Lower lobe of right lung (tissue), 2 donors: ENCODE results near the gene MEIS1. TPM values are rescaled to one million over a fixed set of nuclear protein-coding genes. Genes with fewer than 3 reads are reported as not detected.

Experiments
- ATAC-seq, 2 donors: fragments of 200-7000 bp; cut with Tn5 transposase; one replicate each; pipeline ENCODE4 v1.9.1; 2020 to 2022; ENCODE audit warnings: mild to moderate bottlenecking in 2 of 2, moderate library complexity in 2 of 2
- DNase-seq: peaks from one replicate; pipeline ENCODE4 v3.0.0-alpha.2; 2020
- H3K27ac ChIP-seq: fragments of 200-600 bp; one replicate; pipeline ENCODE4 v1.8.0; 2022
- H3K27me3 ChIP-seq: fragments of 200-600 bp; one replicate; pipeline ENCODE4 v1.8.0; 2022; ENCODE audit warnings: low read depth
- H3K36me3 ChIP-seq: fragments of 200-600 bp; one replicate; pipeline ENCODE4 v1.8.0; 2022; ENCODE audit warnings: mild to moderate bottlenecking
- H3K4me1 ChIP-seq: fragments of 200-600 bp; one replicate; pipeline ENCODE4 v1.8.0; 2022
- H3K4me3 ChIP-seq: fragments of 200-600 bp; one replicate; pipeline ENCODE4 v1.8.0; 2022; ENCODE audit warnings: mild to moderate bottlenecking
- H3K9me3 ChIP-seq: fragments of 200-600 bp; one replicate; pipeline ENCODE4 v1.8.0; 2022
- CTCF ChIP-seq: fragments of 200-600 bp; IDR thresholded peaks from one replicate; pipeline ENCODE4 v1.8.0; 2022; ENCODE audit warnings: antibody characterized with exemption, mild to moderate bottlenecking
- intact Hi-C: fragments of 100-400 bp; cut with DNase I; formaldehyde crosslinking; loops from one replicate; pipeline ENCODE4 v1.11.0; 2022
- total RNA-seq: library from RNA; stranded (reverse); fragmentation: NEBNext Ultra II Directional; extraction: Animal tissue kit (Norgen Biotek cat#: 25700); gene quantifications from one replicate; pipeline ENCODE4 v1.2.1, GENCODE V29; 2021
- donor health status: DM: no; HTN: yes; CAD: no; lungs with severe emphysema.

MEIS1 gene
- total RNA-seq, 1 donor from 2014 or later: 54.7 TPM

DNA sequence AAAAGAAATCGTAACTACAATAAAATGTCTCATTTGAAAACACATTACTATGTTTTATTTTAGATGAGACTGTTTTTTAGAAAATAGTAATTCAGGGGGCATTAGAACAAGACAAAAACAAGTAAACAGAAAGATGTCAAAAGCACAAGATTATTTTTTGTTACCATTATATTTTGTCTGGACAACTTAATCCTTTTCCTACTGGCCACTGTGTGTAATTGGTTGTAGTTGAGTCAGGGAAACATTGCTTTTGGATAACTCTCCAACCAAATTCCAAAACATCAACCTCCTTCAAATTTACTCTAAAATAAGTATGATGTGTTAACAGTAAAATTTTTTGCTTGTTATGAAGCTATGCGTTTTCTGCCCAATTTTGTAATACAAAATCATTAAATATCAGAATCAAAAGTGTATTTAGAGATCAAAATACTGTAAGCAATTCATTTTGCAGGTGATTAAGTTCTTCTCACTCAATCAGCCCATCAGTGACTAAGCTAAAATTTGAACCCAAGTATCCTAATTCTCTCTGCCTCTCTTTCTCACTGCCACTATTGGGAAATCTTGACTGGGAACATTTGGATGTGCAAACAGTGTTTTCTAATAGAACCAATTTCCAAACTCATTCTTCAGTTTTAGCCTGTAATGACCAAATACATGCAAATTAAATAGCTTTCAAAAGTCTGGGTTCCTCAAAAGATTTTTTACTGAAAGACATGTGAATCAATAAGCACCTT is 11.4 kb upstream of the MEIS1 start:
- intact Hi-C loops: no loop called here

DNA sequence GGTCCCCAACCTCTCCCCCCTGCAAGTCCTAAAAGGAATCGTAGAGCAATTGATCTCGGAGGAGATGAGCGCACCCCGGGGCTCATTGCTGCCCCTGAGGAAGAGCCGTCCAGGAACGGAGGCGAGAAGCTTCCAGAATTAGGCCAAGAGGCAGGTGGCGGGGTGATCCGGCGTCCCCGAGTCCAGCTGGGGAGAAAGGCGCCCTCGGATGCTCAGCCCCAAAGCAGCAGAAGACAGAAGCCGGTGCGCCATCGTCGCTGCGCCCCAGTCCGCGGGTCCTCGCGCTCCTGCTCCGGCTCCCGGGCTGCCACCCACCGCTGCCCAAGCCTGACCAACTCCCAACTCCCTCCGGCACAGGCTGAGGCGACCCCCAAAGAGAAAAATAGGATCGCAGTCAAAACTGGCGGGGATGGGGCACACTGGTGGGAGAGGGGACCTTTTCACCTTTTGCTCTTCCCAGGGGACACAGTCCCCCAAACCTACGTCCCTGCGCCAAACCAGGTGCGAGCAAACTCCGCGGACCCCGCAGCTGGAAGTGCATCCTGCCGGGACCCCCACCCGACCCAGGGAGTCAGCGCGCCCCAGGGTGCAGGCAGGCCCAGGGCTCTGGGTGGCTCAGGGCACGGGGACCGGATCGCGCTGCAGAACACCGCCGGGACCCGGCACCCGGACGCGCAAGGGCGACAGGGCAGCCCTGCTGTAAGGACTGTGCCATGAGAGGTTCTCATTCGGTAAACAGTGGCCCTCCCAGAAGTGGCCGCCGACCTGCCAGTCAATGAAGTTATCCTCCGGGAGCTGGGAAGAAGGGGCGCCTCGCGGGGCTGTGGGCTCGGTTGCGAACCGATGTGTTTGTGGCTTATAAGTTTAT is 8.4 kb upstream of the MEIS1 start:
- no peaks in the 10 kb centered on the region for H3K36me3 ChIP-seq
- no peak overlapping the region for H3K27ac ChIP-seq
- intact Hi-C loops: no loop called here
- TF ChIP-seq CTCF: no peak
- peaks cover 4% of the 10 kb centered on the region for H3K4me1 ChIP-seq
- ATAC-seq (peak; percentile 34 to 47), DNase-seq (peak; percentile 40)
- H3K9me3 ChIP-seq: no peaks in the 10 kb centered on the region
- H3K27me3 ChIP-seq: peaks cover 42% of the 10 kb centered on the region
- peak overlapping the region; percentile 43 for H3K4me3 ChIP-seq

More for the DNA sequence above, 11.4 kb upstream of the MEIS1 start:
- H3K4me3 ChIP-seq: no peak overlapping the region
- ATAC-seq: no peak
- no peak for TF ChIP-seq CTCF
- no peak for DNase-seq
- peaks cover 27% of the 10 kb centered on the region for H3K27me3 ChIP-seq
- H3K4me1 ChIP-seq: peaks cover 4% of the 10 kb centered on the region
- H3K27ac ChIP-seq: no peak overlapping the region
- H3K36me3 ChIP-seq: no peaks in the 10 kb centered on the region
- no peaks in the 10 kb centered on the region for H3K9me3 ChIP-seq

DNA sequence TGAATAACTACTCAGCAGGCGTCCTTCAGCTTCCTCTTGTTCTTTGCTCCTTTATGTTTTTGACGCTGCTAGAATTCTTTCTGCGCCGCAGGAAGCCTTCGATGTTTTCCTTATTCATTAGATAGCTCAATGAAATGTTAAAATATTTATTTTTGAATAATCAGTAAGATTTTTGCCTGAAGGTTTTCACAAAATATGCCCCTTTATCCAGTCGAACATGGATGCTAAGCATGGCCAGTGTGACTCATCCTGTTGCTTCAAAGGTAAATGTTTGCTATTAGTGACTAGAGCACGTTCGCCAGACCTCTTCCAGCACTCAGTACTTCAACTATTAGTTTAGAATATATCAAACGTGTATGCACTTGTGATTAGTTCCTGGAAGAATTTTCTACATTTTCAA is 7.6 kb upstream of the MEIS1 start:
- Histone ChIP-seq H3K9me3 (no peaks in the 10 kb centered on the region), H3K4me3 (no peak overlapping the region), H3K4me1 (peaks cover 8% of the 10 kb centered on the region), H3K27me3 (peaks cover 49% of the 10 kb centered on the region), H3K27ac (no peak overlapping the region), H3K36me3 (no peaks in the 10 kb centered on the region)
- DNase-seq (no peak), ATAC-seq (no peak)
- TF ChIP-seq CTCF: no peak
- intact Hi-C loops: no loop called here

GRCh38 chr2:66428986-66429612 is 5.8 kb upstream of the MEIS1 start:
- H3K36me3 ChIP-seq: no peaks in the 10 kb centered on the region
- H3K27ac ChIP-seq: no peak overlapping the region
- H3K27me3 ChIP-seq: peaks cover 57% of the 10 kb centered on the region
- ATAC-seq (no peak), DNase-seq (no peak)
- peaks cover 15% of the 10 kb centered on the region for H3K4me1 ChIP-seq
- intact Hi-C loops: no loop called here
- TF ChIP-seq CTCF: peak; percentile 75
- H3K9me3 ChIP-seq: no peaks in the 10 kb centered on the region
- H3K4me3 ChIP-seq: no peak overlapping the region

- ATAC-seq (no peak), DNase-seq (no peak)
- Histone ChIP-seq H3K27me3 (peaks cover 51% of the 10 kb centered on the region), H3K4me3 (no peak overlapping the region), H3K27ac (no peak overlapping the region), H3K9me3 (no peaks in the 10 kb centered on the region), H3K36me3 (no peaks in the 10 kb centered on the region), H3K4me1 (peaks cover 17% of the 10 kb centered on the region)
- TF ChIP-seq CTCF: no peak
- intact Hi-C loops: no loop called here
These were observed 5.0 kb upstream of the MEIS1 start for GRCh38 chr2:66429693-66430504.
